Liver (tissue), 9 donors: ENCODE data around the gene DAGLA. TPM values are rescaled to one million over a fixed set of nuclear protein-coding genes. Genes with fewer than 3 reads are reported as not detected.
"Not testable (repeated sequence)": the region's sequence is repeated elsewhere in the genome, so short reads cannot be mapped to it uniquely, and the experiment has no call there.

Source experiments
- DNase-seq: peaks from one replicate; pipeline ENCODE4 v3.0.0-alpha.2; 2017; ENCODE audit warnings: low spot score
- H3K27ac ChIP-seq, 2 donors: one replicate each; pipeline ENCODE4 v1.7.0; 2013; ENCODE audit warnings: inconsistent platforms in 2 of 2, low read length in 2 of 2, control low read depth in 1 of 2, low read depth in 1 of 2, mild to moderate bottlenecking in 1 of 2
- H3K27me3 ChIP-seq, 4 donors: one replicate each; pipeline versions ENCODE4 v1.6.1 to v1.7.0; 2013; ENCODE audit warnings: low read length in 3 of 4, inconsistent platforms in 1 of 4, mild to moderate bottlenecking in 1 of 4, moderate library complexity in 1 of 4; ENCODE audit not compliant: control insufficient read depth in 4 of 4, insufficient read depth in 4 of 4
- H3K36me3 ChIP-seq, 4 donors: one replicate each; pipeline versions ENCODE4 v1.6.1 to v1.7.0; 2013; ENCODE audit warnings: low read length in 3 of 4, mild to moderate bottlenecking in 3 of 4, low read depth in 1 of 4, moderate library complexity in 1 of 4; ENCODE audit not compliant: control insufficient read depth in 4 of 4, insufficient read depth in 3 of 4
- H3K4me1 ChIP-seq, 4 donors: one replicate each; pipeline versions ENCODE4 v1.6.1 to v1.7.0; 2013; ENCODE audit warnings: low read length in 3 of 4, mild to moderate bottlenecking in 3 of 4, moderate library complexity in 1 of 4; ENCODE audit not compliant: control insufficient read depth in 4 of 4, insufficient read depth in 4 of 4
- H3K4me3 ChIP-seq, 3 donors: one replicate each; pipeline versions ENCODE4 v1.6.1 to v1.7.0; 2013; ENCODE audit warnings: low read length in 3 of 3, control low read depth in 1 of 3, low read depth in 1 of 3, mild to moderate bottlenecking in 1 of 3
- H3K9ac ChIP-seq, 2 donors: one replicate each; pipeline ENCODE4 v1.7.0; 2013; ENCODE audit warnings: low read length in 2 of 2, mild to moderate bottlenecking in 2 of 2, moderate library complexity in 2 of 2, control low read depth in 1 of 2, low read depth in 1 of 2
- H3K9me3 ChIP-seq, 4 donors: one replicate each; pipeline versions ENCODE4 v1.6.1 to v1.7.0; 2013; ENCODE audit warnings: low read length in 3 of 4; ENCODE audit not compliant: control insufficient read depth in 4 of 4
- EGR1 ChIP-seq, 2 donors: IDR thresholded peaks; 2 replicates each; pipeline ENCODE4 v1.6.1; 2016 to 2018; ENCODE audit warnings: antibody characterized with exemption in 2 of 2, low read depth in 2 of 2
- FOXA1 ChIP-seq: IDR thresholded peaks from 2 replicates; pipeline ENCODE4 v1.6.1; 2016; ENCODE audit warnings: antibody characterized with exemption
- FOXA2 ChIP-seq: IDR thresholded peaks from 2 replicates; pipeline ENCODE4 v1.6.1; 2016; ENCODE audit warnings: antibody characterized with exemption
- GABPA ChIP-seq, 2 donors: IDR thresholded peaks in 1 of 2; conservative IDR thresholded peaks in 1 of 2; 2 replicates each; pipeline ENCODE4 v1.6.1; 2016; ENCODE audit warnings: antibody characterized with exemption in 2 of 2, mild to moderate bottlenecking in 1 of 2, moderate library complexity in 1 of 2
- HNF4A ChIP-seq, 2 donors: conservative IDR thresholded peaks; 2 replicates each; pipeline ENCODE4 v1.6.1; 2016; ENCODE audit warnings: antibody characterized with exemption in 2 of 2, mild to moderate bottlenecking in 2 of 2
- HNF4G ChIP-seq: IDR thresholded peaks from 2 replicates; pipeline ENCODE4 v1.6.1; 2016; ENCODE audit warnings: antibody characterized with exemption
- NR2F2 ChIP-seq: IDR thresholded peaks from 2 replicates; pipeline ENCODE4 v1.6.1; 2016; ENCODE audit warnings: antibody characterized with exemption
- RAD21 ChIP-seq, 2 donors: IDR thresholded peaks; 2 replicates each; pipeline ENCODE4 v1.6.1; 2016; ENCODE audit warnings: antibody characterized with exemption in 2 of 2, mild to moderate bottlenecking in 2 of 2
- RXRA ChIP-seq, 2 donors: IDR thresholded peaks; 2 replicates each; pipeline ENCODE4 v1.6.1; 2017 to 2018; ENCODE audit warnings: antibody characterized with exemption in 2 of 2, mild to moderate bottlenecking in 1 of 2
- SP1 ChIP-seq: IDR thresholded peaks from 2 replicates; pipeline ENCODE4 v1.6.1; 2018; ENCODE audit warnings: antibody characterized with exemption, mild to moderate bottlenecking
- TAF1 ChIP-seq: conservative IDR thresholded peaks from 2 replicates; pipeline ENCODE4 v1.6.1; 2016; ENCODE audit warnings: antibody characterized with exemption, mild to moderate bottlenecking
- YY1 ChIP-seq: IDR thresholded peaks from 2 replicates; pipeline ENCODE4 v1.6.1; 2016; ENCODE audit warnings: antibody characterized with exemption, mild to moderate bottlenecking
- WGBS: extraction: QIAGEN DNeasy Blood & Tissue Kit; methylation state at CpG from one replicate; pipeline ENCODE4 v1.1.7; 2013; 5-methylcytosine and 5-hydroxymethylcytosine counted together
- polyA plus RNA-seq, 2 donors: library from polyadenylated mRNA; stranded (reverse) in 1 of 2; unstranded in 1 of 2; fragments of 200-250 nt in 1 of 2; fragments of >200 nt in 1 of 2; fragmentation: Nextera tagmentation in 1 of 2; extraction: Ambion mirVana in 1 of 2; gene quantifications; one replicate each; pipeline versions ENCODE4 v1.2.1 to v1.2.3, GENCODE V29; 2013 to 2015
- total RNA-seq, 2 donors: library from RNA; depleted of rRNA; stranded (reverse); fragments of >200 nt; gene quantifications; one replicate each; pipeline ENCODE4 v1.2.3, GENCODE V29; 2014
- TF ChIP-seq, protein P1 (sequence below): IDR thresholded peaks from 2 replicates; pipeline ENCODE4 v1.6.1; 2016; ENCODE audit warnings: antibody characterized with exemption
- TF ChIP-seq, protein P2 (sequence below): fragments of 150-350 bp; IDR thresholded peaks from 2 replicates; pipeline ENCODE4 v1.5.1; 2017; ENCODE audit warnings: improper control_type of control experiment, low read depth, low read length; ENCODE audit not compliant: missing input control
- TF ChIP-seq, protein P3 (sequence below): IDR thresholded peaks from 2 replicates; pipeline ENCODE4 v1.6.1; 2016; ENCODE audit warnings: antibody characterized with exemption
- donor health status: healthy.
- donor health status: healthy.
- donor health status: healthy.
- donor health status: healthy.
- donor health status: healthy.

Gene DAGLA
- total and polyA plus RNA-seq, 4 donors: 0.13 to 0.84 (median 0.60) TPM

- peaks cover 0 to 3% (median 0%) of the 10 kb centered on the region in 4 donors for H3K27me3 ChIP-seq
- no peaks in the 10 kb centered on the region for H3K36me3 ChIP-seq
- H3K9ac ChIP-seq: no peak overlapping the region
- H3K9me3 ChIP-seq: no peaks in the 10 kb centered on the region
- no peak overlapping the region for H3K27ac ChIP-seq
- no peaks in the 10 kb centered on the region for H3K4me1 ChIP-seq
- TF ChIP-seq TAF1: no peak
- TF ChIP-seq, protein P1, sequence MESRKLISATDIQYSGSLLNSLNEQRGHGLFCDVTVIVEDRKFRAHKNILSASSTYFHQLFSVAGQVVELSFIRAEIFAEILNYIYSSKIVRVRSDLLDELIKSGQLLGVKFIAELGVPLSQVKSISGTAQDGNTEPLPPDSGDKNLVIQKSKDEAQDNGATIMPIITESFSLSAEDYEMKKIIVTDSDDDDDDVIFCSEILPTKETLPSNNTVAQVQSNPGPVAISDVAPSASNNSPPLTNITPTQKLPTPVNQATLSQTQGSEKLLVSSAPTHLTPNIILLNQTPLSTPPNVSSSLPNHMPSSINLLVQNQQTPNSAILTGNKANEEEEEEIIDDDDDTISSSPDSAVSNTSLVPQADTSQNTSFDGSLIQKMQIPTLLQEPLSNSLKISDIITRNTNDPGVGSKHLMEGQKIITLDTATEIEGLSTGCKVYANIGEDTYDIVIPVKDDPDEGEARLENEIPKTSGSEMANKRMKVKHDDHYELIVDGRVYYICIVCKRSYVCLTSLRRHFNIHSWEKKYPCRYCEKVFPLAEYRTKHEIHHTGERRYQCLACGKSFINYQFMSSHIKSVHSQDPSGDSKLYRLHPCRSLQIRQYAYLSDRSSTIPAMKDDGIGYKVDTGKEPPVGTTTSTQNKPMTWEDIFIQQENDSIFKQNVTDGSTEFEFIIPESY: no peak
- TF ChIP-seq RXRA (IDR thresholded peaks at IDR 0.05): no peak
- TF ChIP-seq NR2F2: no peak
- no peak for TF ChIP-seq HNF4A (conservative IDR thresholded peaks at IDR 0.05)
- TF ChIP-seq EGR1 (IDR thresholded peaks at IDR 0.05; ENCODE audit: low read depth in 2 of 2): no peak
- no peak for TF ChIP-seq SP1
- TF ChIP-seq, protein P2, sequence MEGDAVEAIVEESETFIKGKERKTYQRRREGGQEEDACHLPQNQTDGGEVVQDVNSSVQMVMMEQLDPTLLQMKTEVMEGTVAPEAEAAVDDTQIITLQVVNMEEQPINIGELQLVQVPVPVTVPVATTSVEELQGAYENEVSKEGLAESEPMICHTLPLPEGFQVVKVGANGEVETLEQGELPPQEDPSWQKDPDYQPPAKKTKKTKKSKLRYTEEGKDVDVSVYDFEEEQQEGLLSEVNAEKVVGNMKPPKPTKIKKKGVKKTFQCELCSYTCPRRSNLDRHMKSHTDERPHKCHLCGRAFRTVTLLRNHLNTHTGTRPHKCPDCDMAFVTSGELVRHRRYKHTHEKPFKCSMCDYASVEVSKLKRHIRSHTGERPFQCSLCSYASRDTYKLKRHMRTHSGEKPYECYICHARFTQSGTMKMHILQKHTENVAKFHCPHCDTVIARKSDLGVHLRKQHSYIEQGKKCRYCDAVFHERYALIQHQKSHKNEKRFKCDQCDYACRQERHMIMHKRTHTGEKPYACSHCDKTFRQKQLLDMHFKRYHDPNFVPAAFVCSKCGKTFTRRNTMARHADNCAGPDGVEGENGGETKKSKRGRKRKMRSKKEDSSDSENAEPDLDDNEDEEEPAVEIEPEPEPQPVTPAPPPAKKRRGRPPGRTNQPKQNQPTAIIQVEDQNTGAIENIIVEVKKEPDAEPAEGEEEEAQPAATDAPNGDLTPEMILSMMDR: no peak
- TF ChIP-seq RAD21 (IDR thresholded peaks at IDR 0.05): no peak
- TF ChIP-seq YY1: no peak
- no peak for TF ChIP-seq HNF4G
- WGBS: 100% methylated on average over 2 of the region's 2 CpGs
- no peak for DNase-seq
- no peak overlapping the region for H3K4me3 ChIP-seq
These were observed 9.6 kb upstream of the DAGLA start for GRCh38 chr11:61670626-61671025.

GRCh38 chr11:61671527-61671926 lies 8.7 kb upstream of the DAGLA start:
- Histone ChIP-seq H3K36me3 (no peaks in the 10 kb centered on the region), H3K4me1 (no peaks in the 10 kb centered on the region), H3K27ac (no peak overlapping the region), H3K27me3 (peaks cover 0 to 3% (median 0%) of the 10 kb centered on the region in 4 donors), H3K4me3 (no peak overlapping the region), H3K9me3 (no peaks in the 10 kb centered on the region), H3K9ac (no peak overlapping the region)
- WGBS: 33% methylated on average over 5 of the region's 5 CpGs
- peak in 1 of 2 donors; percentile 45 for TF ChIP-seq RAD21 (IDR thresholded peaks at IDR 0.05)
- TF ChIP-seq, protein P1: no peak
- TF ChIP-seq, protein P3, sequence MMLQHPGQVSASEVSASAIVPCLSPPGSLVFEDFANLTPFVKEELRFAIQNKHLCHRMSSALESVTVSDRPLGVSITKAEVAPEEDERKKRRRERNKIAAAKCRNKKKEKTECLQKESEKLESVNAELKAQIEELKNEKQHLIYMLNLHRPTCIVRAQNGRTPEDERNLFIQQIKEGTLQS: no peak
- peak in 1 of 2 donors; percentile 58 for TF ChIP-seq HNF4A (conservative IDR thresholded peaks at IDR 0.05)
- peak in 1 of 2 donors; percentile 24 for TF ChIP-seq RXRA (IDR thresholded peaks at IDR 0.05)
- TF ChIP-seq SP1: peak; percentile 66
- no peak for TF ChIP-seq FOXA1
- no peak for TF ChIP-seq YY1
- peak; percentile 32 for TF ChIP-seq HNF4G
- peak; percentile 30 for TF ChIP-seq NR2F2
- no peak for TF ChIP-seq FOXA2
- no peak for TF ChIP-seq GABPA (IDR thresholded peaks at IDR 0.05 in 1 of 2, conservative IDR thresholded peaks at IDR 0.05 in 1 of 2)
- no peak for DNase-seq

DNA sequence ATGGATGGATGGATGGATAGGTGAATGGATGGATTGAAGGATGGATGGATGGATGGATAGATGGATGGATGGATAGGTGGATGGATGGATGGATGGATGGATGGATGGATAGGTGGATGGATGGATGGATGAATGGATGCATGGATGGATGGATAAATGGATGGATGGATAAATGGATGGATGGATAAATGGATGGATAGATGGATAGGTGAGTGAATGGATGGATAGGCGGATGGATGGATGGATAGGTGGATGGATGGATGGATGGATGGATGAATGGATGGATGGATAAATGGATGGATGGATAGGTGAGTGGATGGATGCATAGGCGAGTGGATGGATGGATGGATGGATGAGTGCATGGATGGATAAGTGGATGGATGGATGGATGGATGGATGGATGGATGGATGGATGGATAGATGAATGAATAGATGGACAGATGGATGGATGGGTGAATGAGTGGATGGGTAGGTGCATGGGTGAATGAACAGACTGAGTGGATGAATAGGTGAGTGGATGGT lies 6.2 kb upstream of the DAGLA start:
- not testable (repeated sequence) for H3K36me3 ChIP-seq, H3K9me3 ChIP-seq, H3K4me1 ChIP-seq, H3K27me3 ChIP-seq, H3K9ac ChIP-seq, H3K27ac ChIP-seq, H3K4me3 ChIP-seq, DNase-seq
- 67% methylated on average over 2 of the region's 2 CpGs for WGBS
